IMR-90 (cell line): ENCODE measurements around the gene B4GALNT3. TPM values are rescaled to one million over a fixed set of nuclear protein-coding genes. Genes with fewer than 3 reads are reported as not detected.

Experiments used
- ATAC-seq: fragments of 200-7000 bp; cut with Tn5 transposase; 2 replicates; pipeline ENCODE4 v1.9.1; 2020; ENCODE audit warnings: low read depth, mild to moderate bottlenecking, moderate library complexity
- BruUV-seq: library from RNA; stranded (reverse); fragments of 400-500 nt; replicated peaks from 2 replicates; lab custom pipeline; 2021; lab: Mats Ljungman, UMichigan
- CTCF ChIA-PET: fragments of 300-600 bp; formaldehyde crosslinking; extraction: SDS; loops from one replicate; lab custom pipeline; 2021; ENCODE audit warnings: antibody characterized with exemption; lab: Yijun Ruan, JAX
- POLR2A ChIA-PET: fragments of 300-600 bp; sonication (Branson Sonifier 250); formaldehyde crosslinking; loops from one replicate; lab custom pipeline; 2022; ENCODE audit warnings: antibody characterized with exemption; ENCODE audit not compliant: unreplicated experiment; lab: Charles Lee
- DNase-seq: peaks from one replicate; pipeline ENCODE4 v3.0.0; 2013
- H2AFZ ChIP-seq: replicated peaks from 2 replicates; pipeline ENCODE3; 2013; ENCODE audit warnings: low read length, mild to moderate bottlenecking; ENCODE audit not compliant: poor library complexity
- H2AK5ac ChIP-seq: 2 replicates; pipeline ENCODE4 v1.6.1; 2013; ENCODE audit warnings: low read depth, low read length, inconsistent platforms
- H2AK9ac ChIP-seq: replicated peaks from 2 replicates; pipeline ENCODE3; 2013; ENCODE audit warnings: mild to moderate bottlenecking, low read depth, low read length, moderate library complexity; ENCODE audit not compliant: poor library complexity
- H2BK120ac ChIP-seq: 2 replicates; pipeline ENCODE4 v1.6.1; 2013; ENCODE audit warnings: low read depth, low read length, inconsistent platforms
- H2BK15ac ChIP-seq: 3 replicates; pipeline ENCODE4 v1.6.1; 2013; ENCODE audit warnings: low read depth, low read length, inconsistent platforms
- H2BK20ac ChIP-seq: 2 replicates; pipeline ENCODE4 v1.6.1; 2013; ENCODE audit warnings: low read depth, mild to moderate bottlenecking, inconsistent platforms, low read length, moderate library complexity
- H2BK5ac ChIP-seq: 2 replicates; pipeline ENCODE4 v1.6.1; 2013; ENCODE audit warnings: mild to moderate bottlenecking, low read depth, low read length, inconsistent platforms; ENCODE audit not compliant: poor library complexity, severe bottlenecking
- H3K14ac ChIP-seq: replicated peaks from 2 replicates; pipeline ENCODE4 v1.6.1; 2013; ENCODE audit warnings: low read depth, low read length, inconsistent platforms
- H3K18ac ChIP-seq: 2 replicates; pipeline ENCODE4 v1.6.1; 2013; ENCODE audit warnings: low read depth, low read length, control low read depth
- H3K23ac ChIP-seq: 2 replicates; pipeline ENCODE4 v1.6.1; 2013; ENCODE audit warnings: low read depth, low read length, inconsistent platforms
- H3K27ac ChIP-seq: 2 replicates; pipeline ENCODE4 v1.5.1; 2013; ENCODE audit warnings: mild to moderate bottlenecking, control low read depth, low read length; ENCODE audit not compliant: insufficient read depth
- H3K27me3 ChIP-seq: 2 replicates; pipeline ENCODE4 v1.6.1; 2013; ENCODE audit warnings: low read length; ENCODE audit not compliant: control insufficient read depth, insufficient read depth
- H3K36me3 ChIP-seq: 2 replicates; pipeline ENCODE4 v1.6.1; 2013; ENCODE audit warnings: low read length, mixed read lengths; ENCODE audit not compliant: control insufficient read depth, insufficient read depth
- H3K4ac ChIP-seq: 2 replicates; pipeline ENCODE4 v1.6.1; 2013; ENCODE audit warnings: low read depth, low read length, inconsistent platforms
- H3K4me1 ChIP-seq: 2 replicates; pipeline ENCODE4 v1.6.1; 2013; ENCODE audit warnings: low read length, mixed read lengths; ENCODE audit not compliant: control insufficient read depth, insufficient read depth
- H3K4me2 ChIP-seq: 2 replicates; pipeline ENCODE4 v1.6.1; 2013; ENCODE audit warnings: low read depth, mild to moderate bottlenecking, control low read depth, low read length, moderate library complexity
- H3K4me3 ChIP-seq: 2 replicates; pipeline ENCODE4 v1.5.1; 2013; ENCODE audit warnings: low read depth, mild to moderate bottlenecking, control low read depth, low read length, moderate library complexity; ENCODE audit not compliant: insufficient read depth
- H3K56ac ChIP-seq: 2 replicates; pipeline ENCODE4 v1.6.1; 2013; ENCODE audit warnings: low read length, inconsistent platforms; ENCODE audit not compliant: insufficient read depth; ENCODE audit errors: extremely low read depth
- H3K79me1 ChIP-seq, 2 experiments: 2 replicates each; pipeline ENCODE4 v1.6.1; 2013; ENCODE audit warnings: low read length in 2 of 2, inconsistent platforms in 1 of 2, low read depth in 1 of 2
- H3K9ac ChIP-seq: 2 replicates; pipeline ENCODE4 v1.6.1; 2013; ENCODE audit warnings: low read depth, low read length, control low read depth
- H3K9me1 ChIP-seq: 2 replicates; pipeline ENCODE4 v1.6.1; 2013; ENCODE audit warnings: low read length, inconsistent platforms; ENCODE audit not compliant: insufficient read depth
- H3K9me3 ChIP-seq: 2 replicates; pipeline ENCODE4 v1.6.1; 2013; ENCODE audit warnings: low read length; ENCODE audit not compliant: control insufficient read depth, insufficient read depth
- H4K20me1 ChIP-seq: 2 replicates; pipeline ENCODE4 v1.6.1; 2013; ENCODE audit warnings: low read length, inconsistent platforms; ENCODE audit not compliant: insufficient read depth
- H4K5ac ChIP-seq: 2 replicates; pipeline ENCODE4 v1.6.1; 2013; ENCODE audit warnings: mild to moderate bottlenecking, low read depth, low read length, control low read depth
- H4K8ac ChIP-seq, 2 experiments: 2 replicates each; pipeline ENCODE4 v1.6.1; 2013; ENCODE audit warnings: low read depth in 2 of 2, low read length in 2 of 2, control low read depth in 1 of 2, inconsistent platforms in 1 of 2
- H4K91ac ChIP-seq: 2 replicates; pipeline ENCODE4 v1.6.1; 2013; ENCODE audit warnings: low read depth, low read length, inconsistent platforms; ENCODE audit not compliant: insufficient read depth
- CEBPB ChIP-seq: IDR thresholded peaks from 2 replicates; pipeline ENCODE4 v1.6.1; 2012; ENCODE audit warnings: low read depth, low read length, improper control_type of control experiment
- CTCF ChIP-seq: conservative IDR thresholded peaks from 2 replicates; pipeline ENCODE4 v1.5.1; 2012; ENCODE audit warnings: mild to moderate bottlenecking, low read depth, low read length, improper control_type of control experiment
- ELK1 ChIP-seq: fragments of 150-350 bp; IDR thresholded peaks from 2 replicates; pipeline ENCODE4 v1.6.1; 2016; ENCODE audit warnings: low read depth, mild to moderate bottlenecking, low read length, moderate library complexity, borderline replicate concordance
- FOS ChIP-seq: fragments of 150-350 bp; IDR thresholded peaks from 2 replicates; pipeline ENCODE4 v1.6.1; 2016; ENCODE audit warnings: low read depth, low read length
- MAZ ChIP-seq: IDR thresholded peaks from 2 replicates; pipeline ENCODE4 v1.6.1; 2012; ENCODE audit warnings: low read depth, mild to moderate bottlenecking, low read length, improper control_type of control experiment, moderate library complexity, borderline replicate concordance
- MXI1 ChIP-seq: IDR thresholded peaks from 2 replicates; pipeline ENCODE4 v1.6.1; 2012; ENCODE audit warnings: low read depth, mild to moderate bottlenecking, low read length, moderate library complexity, borderline replicate concordance
- POLR2A ChIP-seq: IDR thresholded peaks from 2 replicates; pipeline ENCODE4 v1.6.1; 2012; ENCODE audit warnings: mild to moderate bottlenecking, low read depth, low read length
- RAD21 ChIP-seq: IDR thresholded peaks from 2 replicates; pipeline ENCODE4 v1.6.1; 2012; ENCODE audit warnings: low read length, improper control_type of control experiment
- RCOR1 ChIP-seq: IDR thresholded peaks from 2 replicates; pipeline ENCODE4 v1.6.1; 2012; ENCODE audit warnings: mild to moderate bottlenecking, low read length, improper control_type of control experiment; ENCODE audit not compliant: insufficient replicate concordance
- SMC3 ChIP-seq: fragments of 150-350 bp; IDR thresholded peaks from 2 replicates; pipeline ENCODE4 v1.6.1; 2016; ENCODE audit warnings: low read depth, mild to moderate bottlenecking, antibody characterized with exemption, low read length, moderate library complexity
- USF2 ChIP-seq: fragments of 150-350 bp; IDR thresholded peaks from 2 replicates; pipeline ENCODE4 v1.6.1; 2017; ENCODE audit warnings: mild to moderate bottlenecking, antibody characterized with exemption, low read length, low read depth
- WGBS, 2 experiments: methylation state at CpG; one replicate each; pipeline versions ENCODE4 v1.1.5 to v1.1.7; 2013; ENCODE audit warnings: missing lambda C conversion rate in 2 of 2; ENCODE audit not compliant: insufficient read length in 1 of 2; ENCODE audit errors: extremely low coverage in 2 of 2; 5-methylcytosine and 5-hydroxymethylcytosine counted together
- dilution Hi-C: fragments of 300-500 bp; cut with HindIII; formaldehyde crosslinking; loops from one replicate; pipeline ENCODE4 v1.14.3; 2018; ENCODE audit warnings: low sequenced_read_pairs; ENCODE audit not compliant: unreplicated experiment
- in situ Hi-C: fragments of 300-500 bp; cut with MboI; formaldehyde crosslinking; loops from 3 replicates; pipeline ENCODE4 v1.14.3; 2019; ENCODE audit warnings: low sequenced_read_pairs, inconsistent platforms, mixed read lengths
- intact Hi-C: fragments of 100-400 bp; cut with micrococcal nuclease; formaldehyde crosslinking; loops from 2 replicates; pipeline ENCODE4 v1.10.0; 2022
- polyA plus RNA-seq, 3 experiments: library from polyadenylated mRNA; depleted of rRNA; stranded (reverse); fragments of >200 nt; gene quantifications; 2 replicates each; pipeline ENCODE4 v1.2.3, GENCODE V29; 2012; ENCODE audit warnings: low replicate concordance in 1 of 3
- total RNA-seq: library from RNA; depleted of rRNA; stranded (reverse); fragments of >200 nt; gene quantifications from 2 replicates; pipeline ENCODE4 v1.2.3, GENCODE V29; 2012

Gene B4GALNT3
- total and polyA plus RNA-seq, 2 of the 4 experiments (the other 2 are of a cell fraction): not detected

GRCh38 chr12:569091-569676 lies 109.4 kb downstream of the B4GALNT3 start:
- Histone ChIP-seq H3K79me1 (peaks cover 0 to 17% of the 10 kb centered on the region in 2 experiments; a peak in 2 of 4 replicates), H3K23ac (no peak overlapping the region), H4K20me1 (no peaks in the 10 kb centered on the region), H3K4ac (peak overlapping the region; percentile 45; the same call in 1 of the 2 replicates), H2BK5ac (no peak overlapping the region), H4K8ac (peak overlapping the region; percentile 59 to 81; a peak in 2 of 4 replicates), H3K4me2 (peak overlapping the region; percentile 66; the same call in 1 of the 2 replicates), H2AFZ (peak overlapping the region; percentile 98), H4K5ac (peak overlapping the region; percentile 13; the same call in 1 of the 2 replicates), H3K4me1 (peaks cover 14% of the 10 kb centered on the region), H3K9me3 (no peaks in the 10 kb centered on the region), H3K14ac (no peak overlapping the region; the same call in 1 of the 2 replicates), H2BK20ac (no peak overlapping the region), H2AK5ac (no peak overlapping the region), H2BK120ac (no peak overlapping the region), H3K36me3 (no peaks in the 10 kb centered on the region), H3K27me3 (peaks cover 22% of the 10 kb centered on the region), H3K18ac (no peak overlapping the region), H2AK9ac (no peak overlapping the region), H3K56ac (no peak overlapping the region), H3K9ac (0 out of 2 replicates have a peak overlapping the region, but pooled peaks have one; percentile 41), H4K91ac (no peak overlapping the region), H3K9me1 (peaks cover 16% of the 10 kb centered on the region), H2BK15ac (peak overlapping the region; percentile 46; the same call in 1 of the 3 replicates), H3K27ac (no peak overlapping the region), H3K4me3 (no peak overlapping the region)
- TF ChIP-seq ELK1: no peak
- TF ChIP-seq MAZ: no peak
- no peak for TF ChIP-seq RAD21
- TF ChIP-seq FOS: no peak
- no peak for TF ChIP-seq SMC3
- TF ChIP-seq CEBPB: no peak
- TF ChIP-seq USF2: no peak
- TF ChIP-seq POLR2A: no peak
- no peak for TF ChIP-seq CTCF
- TF ChIP-seq MXI1: no peak
- TF ChIP-seq RCOR1: no peak
- dilution Hi-C loops: no loop called here
- BruUV-seq: no TSS peak
- no CpG with 5 or more reads among the region's 6 CpGs for WGBS, 2 experiments
- DNase-seq: no peak
- no peak for ATAC-seq
- CTCF ChIA-PET: interaction anchor here (0.6 to 1.2 kb wide), 4 partner anchors 10 to 242 kb away, joined by 3 to 4 read pairs (median 3); no protein-coding TSS in a partner anchor
- intact Hi-C loops: no loop called here
- POLR2A ChIA-PET: interaction anchor here (0.7 kb wide), 1 partner anchor 555 kb away, joined by 3 read pairs; no protein-coding TSS in a partner anchor
- in situ Hi-C loops: loop anchor here (10.0 kb wide), 1 partner anchor 526 kb away; no protein-coding TSS in a partner anchor
